Thymus (tissue), 14 donors: ENCODE data around the gene CTSA. TPM values are rescaled to one million over a fixed set of nuclear protein-coding genes. Genes with fewer than 3 reads are reported as not detected.

Experiments
- DNase-seq, 9 donors: peaks; one replicate each; pipeline ENCODE4 v3.0.0-alpha.2; 2013; ENCODE audit warnings: low spot score in 9 of 9, low read depth in 6 of 9, missing footprints in 1 of 9
- H3K27ac ChIP-seq, 2 donors: one replicate each; pipeline ENCODE4 v1.5.1; 2013; ENCODE audit warnings: control low read depth in 1 of 2, low read depth in 1 of 2, low read length in 1 of 2, mild to moderate bottlenecking in 1 of 2, moderate library complexity in 1 of 2
- H3K27me3 ChIP-seq, 2 donors: one replicate each; pipeline ENCODE4 v1.5.1; 2013; ENCODE audit warnings: low read length in 1 of 2; ENCODE audit not compliant: control insufficient read depth in 2 of 2, insufficient read depth in 1 of 2
- H3K36me3 ChIP-seq, 2 donors: one replicate each; pipeline ENCODE4 v1.5.1; 2013; ENCODE audit warnings: low read length in 1 of 2, mild to moderate bottlenecking in 1 of 2, moderate library complexity in 1 of 2; ENCODE audit not compliant: control insufficient read depth in 2 of 2, insufficient read depth in 2 of 2
- H3K4me1 ChIP-seq, 2 donors: one replicate each; pipeline ENCODE4 v1.5.1; 2013; ENCODE audit warnings: low read length in 2 of 2; ENCODE audit not compliant: control insufficient read depth in 2 of 2, insufficient read depth in 2 of 2
- H3K4me3 ChIP-seq, 2 donors: one replicate each; pipeline ENCODE4 v1.5.1; 2013; ENCODE audit warnings: low read length in 2 of 2, control low read depth in 1 of 2, mild to moderate bottlenecking in 1 of 2
- H3K9me3 ChIP-seq, 2 donors: one replicate each; pipeline ENCODE4 v1.5.1; 2013; ENCODE audit warnings: low read length in 1 of 2, mild to moderate bottlenecking in 1 of 2; ENCODE audit not compliant: control insufficient read depth in 2 of 2, insufficient read depth in 1 of 2
- WGBS: extraction: QIAGEN DNeasy Blood & Tissue Kit; methylation state at CpG from one replicate; pipeline ENCODE4 v1.1.7; 2013; 5-methylcytosine and 5-hydroxymethylcytosine counted together
- long read RNA-seq, 10 donors: transcript quantifications; one replicate each; lab custom pipeline, GENCODE V29; 2026
- polyA plus RNA-seq: library from polyadenylated mRNA; stranded (reverse); fragments of 200-250 nt; gene quantifications from one replicate; pipeline ENCODE4 v1.2.3, GENCODE V29; 2013
- total RNA-seq: library from RNA; stranded (reverse); fragments of 120-200 nt; gene quantifications from one replicate; pipeline ENCODE4 v1.2.4, GENCODE V29; 2013
- donor health status: healthy.

Gene CTSA
- total RNA-seq (19.9 TPM), polyA plus RNA-seq (56.0 TPM)
- long read RNA-seq, donor 1, partial matches to known transcripts: 0 of 1 reads
- long read RNA-seq, donor 1, other reads (novel, unspliced or antisense): 0 of 1 reads
- long read RNA-seq, donor 2, transcript CTSA-204 (15 exons, 2,149 nt): major isoform, 7 of 12 reads
- long read RNA-seq, donor 2, transcript CTSA-203 (14 exons, 1,972 nt): minor isoform, 5 of 12 reads
- long read RNA-seq, donor 2, partial matches to known transcripts: 0 of 12 reads
- long read RNA-seq, donor 2, other reads (novel, unspliced or antisense): 0 of 12 reads
- long read RNA-seq, donor 3, transcript CTSA-204 (15 exons, 2,149 nt): major isoform, 11 of 386 reads
- long read RNA-seq, donor 3, partial matches to known transcripts: 370 of 386 reads
- long read RNA-seq, donor 3, other reads (novel, unspliced or antisense): 0 of 386 reads
- long read RNA-seq, donor 4, partial matches to known transcripts: 367 of 375 reads
- long read RNA-seq, donor 4, other reads (novel, unspliced or antisense): 0 of 375 reads
- long read RNA-seq, donor 5, transcript CTSA-204 (15 exons, 2,149 nt): major isoform, 13 of 55 reads
- long read RNA-seq, donor 5, transcript CTSA-207 (2 exons, 2,183 nt): minor isoform, 6 of 55 reads
- long read RNA-seq, donor 5, partial matches to known transcripts: 33 of 55 reads
- long read RNA-seq, donor 5, other reads (novel, unspliced or antisense): 0 of 55 reads
- long read RNA-seq, donor 6, transcript CTSA-204 (15 exons, 2,149 nt): major isoform, 5 of 30 reads
- long read RNA-seq, donor 6, partial matches to known transcripts: 21 of 30 reads
- long read RNA-seq, donor 6, other reads (novel, unspliced or antisense): 0 of 30 reads
- long read RNA-seq, donor 7, transcript CTSA-204 (15 exons, 2,149 nt): major isoform, 6 of 312 reads
- long read RNA-seq, donor 7, partial matches to known transcripts: 204 of 312 reads
- long read RNA-seq, donor 7, other reads (novel, unspliced or antisense): 100 of 312 reads
- long read RNA-seq, donor 8, partial matches to known transcripts: 0 of 3 reads
- long read RNA-seq, donor 8, other reads (novel, unspliced or antisense): 0 of 3 reads
- long read RNA-seq, donor 9, partial matches to known transcripts: 218 of 221 reads
- long read RNA-seq, donor 9, other reads (novel, unspliced or antisense): 0 of 221 reads
- long read RNA-seq, donor 10, transcript CTSA-204 (15 exons, 2,149 nt): major isoform, 10 of 11 reads
- long read RNA-seq, donor 10, partial matches to known transcripts: 0 of 11 reads
- long read RNA-seq, donor 10, other reads (novel, unspliced or antisense): 0 of 11 reads

DNA sequence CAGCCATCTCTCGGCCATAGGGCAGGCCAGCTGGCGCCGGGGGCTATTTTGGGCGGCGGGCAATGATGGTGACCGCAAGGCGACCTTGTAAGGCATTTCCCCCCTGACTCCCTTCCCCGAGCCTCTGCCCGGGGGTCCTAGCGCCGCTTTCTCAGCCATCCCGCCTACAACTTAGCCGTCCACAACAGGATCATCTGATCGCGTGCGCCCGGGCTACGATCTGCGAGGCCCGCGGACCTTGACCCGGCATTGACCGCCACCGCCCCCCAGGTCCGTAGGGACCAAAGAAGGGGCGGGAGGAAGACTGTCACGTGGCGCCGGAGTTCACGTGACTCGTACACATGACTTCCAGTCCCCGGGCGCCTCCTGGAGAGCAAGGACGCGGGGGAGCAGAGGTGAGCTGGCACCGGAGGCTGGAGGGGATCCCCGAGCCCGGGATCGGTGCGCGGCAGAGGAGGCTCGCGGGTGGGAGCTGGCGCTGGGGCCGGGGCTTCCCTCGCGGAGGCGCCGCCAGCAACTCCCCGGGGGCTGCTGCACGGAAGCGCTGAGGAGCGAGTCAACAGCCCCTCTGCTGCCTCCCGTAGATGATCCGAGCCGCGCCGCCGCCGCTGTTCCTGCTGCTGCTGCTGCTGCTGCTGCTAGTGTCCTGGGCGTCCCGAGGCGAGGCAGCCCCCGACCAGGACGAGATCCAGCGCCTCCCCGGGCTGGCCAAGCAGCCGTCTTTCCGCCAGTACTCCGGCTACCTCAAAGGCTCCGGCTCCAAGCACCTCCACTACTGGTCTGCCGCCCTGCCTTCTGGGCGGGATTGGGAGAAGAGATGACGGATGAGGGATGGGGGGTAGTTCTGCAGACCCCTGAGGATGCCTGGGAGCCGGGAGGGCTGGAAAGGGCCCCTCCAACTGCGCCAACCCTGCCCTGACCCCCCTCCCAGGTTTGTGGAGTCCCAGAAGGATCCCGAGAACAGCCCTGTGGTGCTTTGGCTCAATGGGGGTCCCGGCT is at the start of gene CTSA, which contains the start of gene NEURL2:
TSS of gene CTSA (plus strand) at position 351 of the 999 bp plus-strand sequence. CDS start at position 585, 234 bp downstream.
TSS of gene NEURL2 (minus strand) at position 224 of the 999 bp plus-strand sequence. CDS start at position 7, 217 bp downstream.
- 1% methylated on average over 78 of the region's 78 CpGs for WGBS
- H3K27ac ChIP-seq: peak within 1 kb of the TSS; percentile 37 to 72
- H3K4me3 ChIP-seq: peak within 1 kb of the TSS; percentile 69 to 94
- H3K27me3 ChIP-seq: peaks cover 0 to 7% of the 10 kb centered on the region in 2 donors
- H3K9me3 ChIP-seq: no peaks in the 10 kb centered on the region
- peaks cover 14 to 22% of the 10 kb centered on the region in 2 donors for H3K4me1 ChIP-seq
- H3K36me3 ChIP-seq: peaks cover 26 to 33% of the 10 kb centered on the region in 2 donors
- DNase-seq: peak in 8 of 9 donors; percentile 75 to 95 (median 84)

DNA sequence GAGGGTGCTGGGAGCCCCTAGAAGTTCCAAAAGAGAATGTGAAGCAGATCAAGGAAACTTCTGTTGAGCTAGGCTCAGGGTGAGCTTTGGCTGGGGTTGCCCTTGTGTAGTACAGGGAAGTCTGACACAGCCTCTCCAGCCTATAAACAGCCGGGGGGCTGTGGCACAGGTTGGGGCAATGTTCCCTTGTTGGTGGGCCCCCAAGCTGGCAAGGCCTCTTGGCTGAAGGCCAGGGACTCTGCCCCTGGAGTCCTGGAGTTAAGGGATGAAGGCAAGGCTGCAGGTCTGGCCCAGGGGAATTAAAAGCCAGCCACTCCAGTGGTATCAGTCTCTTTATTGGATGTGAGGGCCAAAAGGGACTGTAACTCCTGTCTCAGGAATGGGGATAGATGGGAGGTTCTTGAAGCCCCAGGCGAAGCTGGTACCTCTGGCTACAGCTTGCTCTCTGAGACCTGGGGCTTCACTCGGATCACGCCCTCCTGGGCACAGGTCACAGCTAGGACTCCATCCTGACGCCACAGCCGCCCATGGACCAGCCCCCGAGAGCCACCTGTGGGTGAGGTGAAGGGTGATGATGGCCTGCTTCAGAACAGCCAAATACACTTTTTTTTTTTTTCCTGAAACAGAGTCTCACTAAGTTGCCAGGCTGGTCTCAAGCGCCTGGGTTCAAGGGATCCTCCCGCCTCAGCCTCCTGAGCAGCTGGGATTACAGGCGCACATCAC is 49.6 kb upstream of the CTSA start:
- no peak overlapping the region for H3K27ac ChIP-seq
- no peak overlapping the region for H3K4me3 ChIP-seq
- WGBS: 99% methylated on average over 10 of the region's 10 CpGs
- H3K36me3 ChIP-seq: peaks cover 46 to 57% of the 10 kb centered on the region in 2 donors
- H3K27me3 ChIP-seq: no peaks in the 10 kb centered on the region
- no peaks in the 10 kb centered on the region for H3K4me1 ChIP-seq
- DNase-seq: no peak
- no peaks in the 10 kb centered on the region for H3K9me3 ChIP-seq

DNA sequence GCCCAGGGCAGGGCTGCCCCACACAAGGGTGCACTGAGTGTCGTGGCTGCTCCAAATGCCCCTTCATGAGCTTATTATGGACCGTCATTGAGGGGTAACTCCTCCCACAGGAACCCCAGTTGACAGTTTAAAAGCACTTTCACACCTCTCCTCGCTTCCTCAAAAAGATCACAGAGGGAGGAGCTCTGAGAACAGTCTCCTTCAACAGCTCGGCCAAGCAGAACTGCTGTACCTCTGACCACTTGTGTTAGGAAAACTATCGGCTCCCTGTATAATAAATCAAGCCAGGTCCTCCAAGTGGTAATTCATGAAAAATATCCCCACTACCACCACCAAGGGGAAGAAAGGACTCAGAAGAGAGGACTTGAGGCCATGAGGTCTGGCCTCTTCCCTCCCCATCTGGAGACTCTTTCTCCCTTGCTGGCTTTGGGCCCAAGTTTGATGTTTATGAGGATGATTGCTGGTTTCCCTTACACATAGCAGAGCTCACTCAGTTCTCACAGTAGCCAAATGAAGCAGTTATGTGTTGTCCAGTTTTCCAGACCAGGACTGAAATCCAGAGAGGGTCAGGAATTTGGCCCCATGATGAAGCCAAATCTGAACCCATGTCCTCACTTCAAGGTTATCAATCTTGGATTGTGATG is 48.8 kb upstream of the CTSA start:
- Histone ChIP-seq H3K27me3 (no peaks in the 10 kb centered on the region), H3K4me3 (no peak overlapping the region), H3K9me3 (no peaks in the 10 kb centered on the region), H3K27ac (no peak overlapping the region), H3K36me3 (peaks cover 52 to 63% of the 10 kb centered on the region in 2 donors), H3K4me1 (no peaks in the 10 kb centered on the region)
- DNase-seq: no peak
- 74% methylated on average over 5 of the region's 5 CpGs for WGBS

DNA sequence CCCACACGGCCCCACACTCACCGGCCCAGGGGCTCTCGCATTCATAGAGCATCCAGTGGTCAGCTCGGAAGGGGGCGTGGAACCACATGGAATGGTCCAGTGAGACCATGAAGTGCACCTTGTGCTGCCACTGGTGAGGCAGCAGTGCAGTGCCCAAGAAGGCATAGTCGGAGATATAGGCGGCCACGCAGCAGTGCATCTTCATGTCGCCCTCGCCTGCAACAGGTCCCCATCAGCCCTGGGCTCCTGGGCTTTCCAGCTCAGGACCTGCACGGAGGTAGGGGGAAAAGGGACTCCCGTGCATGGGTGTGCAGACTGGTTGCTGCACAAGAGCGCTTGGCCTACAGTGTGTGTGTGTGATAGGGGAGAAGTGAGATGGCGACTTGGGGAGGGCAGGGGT is 47.6 kb upstream of the CTSA start:
- H3K36me3 ChIP-seq: peaks cover 55 to 74% of the 10 kb centered on the region in 2 donors
- no peak overlapping the region for H3K4me3 ChIP-seq
- no peaks in the 10 kb centered on the region for H3K4me1 ChIP-seq
- no peak for DNase-seq
- H3K27me3 ChIP-seq: no peaks in the 10 kb centered on the region
- H3K9me3 ChIP-seq: no peaks in the 10 kb centered on the region
- no peak overlapping the region for H3K27ac ChIP-seq
- 98% methylated on average over 14 of the region's 14 CpGs for WGBS

DNA sequence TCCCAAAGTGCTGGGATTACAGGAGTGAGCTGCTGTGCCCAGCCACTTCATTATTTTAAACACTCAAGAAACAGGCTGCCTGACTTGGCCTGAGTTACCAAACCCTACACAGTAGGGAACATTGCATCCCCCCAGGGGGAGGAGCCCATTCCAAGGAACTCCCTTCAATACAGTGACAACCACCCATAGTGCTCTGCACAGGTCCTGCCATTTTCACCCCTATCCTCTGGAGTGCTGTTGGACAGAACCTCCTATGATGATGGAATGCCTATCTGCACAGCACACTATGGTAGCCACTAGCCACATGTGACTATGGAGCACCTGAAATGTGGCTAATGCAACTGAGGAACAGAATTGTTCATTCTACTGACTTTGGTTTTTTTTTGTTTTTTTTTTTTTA is 45.7 kb upstream of the CTSA start:
- H3K9me3 ChIP-seq: no peaks in the 10 kb centered on the region
- DNase-seq: no peak
- no peaks in the 10 kb centered on the region for H3K4me1 ChIP-seq
- no peak overlapping the region for H3K4me3 ChIP-seq
- no peaks in the 10 kb centered on the region for H3K27me3 ChIP-seq
- no peak overlapping the region for H3K27ac ChIP-seq
- H3K36me3 ChIP-seq: peaks cover 60 to 76% of the 10 kb centered on the region in 2 donors

DNA sequence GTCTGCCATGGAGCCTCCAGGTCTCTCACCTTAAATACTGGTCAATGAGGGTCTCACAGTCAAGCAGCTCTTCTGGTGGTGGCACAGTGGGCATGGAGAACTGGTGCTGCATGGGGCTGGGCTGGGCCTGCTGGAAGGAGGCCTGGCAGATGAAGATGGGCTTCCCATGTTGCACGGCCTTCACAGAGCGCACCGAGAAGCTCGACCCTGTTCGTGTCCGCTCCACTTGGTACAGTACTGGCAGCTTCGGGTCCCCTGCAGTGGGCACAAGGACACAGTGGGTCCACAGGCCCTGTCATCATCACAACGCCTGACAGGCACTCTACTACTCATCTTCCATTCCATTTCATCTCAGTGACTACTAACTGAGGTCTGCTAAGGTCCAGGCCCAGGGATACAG is 42.7 kb upstream of the CTSA start:
- no peaks in the 10 kb centered on the region for H3K4me1 ChIP-seq
- no peaks in the 10 kb centered on the region for H3K9me3 ChIP-seq
- WGBS: 98% methylated on average over 8 of the region's 8 CpGs
- H3K4me3 ChIP-seq: no peak overlapping the region
- H3K27me3 ChIP-seq: no peaks in the 10 kb centered on the region
- no peak overlapping the region for H3K27ac ChIP-seq
- peaks cover 43 to 58% of the 10 kb centered on the region in 2 donors for H3K36me3 ChIP-seq
- no peak for DNase-seq

DNA sequence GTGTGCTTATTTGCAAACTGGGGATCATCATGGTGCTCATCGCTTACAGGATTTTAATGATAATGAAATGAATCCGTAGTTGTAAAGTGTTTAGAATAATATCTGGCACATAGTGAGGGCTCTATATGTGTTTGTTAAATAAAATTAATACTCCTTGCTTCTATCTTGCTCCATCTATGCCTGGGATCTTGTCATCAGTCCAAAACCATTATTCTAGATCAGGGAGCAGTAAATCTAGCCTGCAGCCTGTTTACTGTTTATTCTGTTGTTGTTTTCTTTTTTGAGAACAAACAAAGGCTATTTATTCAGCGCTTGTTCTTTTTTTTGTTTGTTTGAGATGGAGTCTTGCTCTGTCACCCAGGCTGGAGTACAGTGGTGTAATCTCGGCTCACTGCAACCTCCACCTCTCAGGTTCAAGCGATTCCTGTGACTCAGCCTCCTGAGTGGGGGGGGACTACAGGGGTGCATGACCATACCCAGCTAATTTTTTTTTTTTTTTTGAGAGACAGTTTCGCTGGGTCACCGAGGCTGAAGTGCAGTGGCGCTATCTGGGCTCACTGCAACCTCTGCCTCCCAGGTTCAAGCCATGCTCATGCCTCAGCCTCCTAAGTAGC is 42.1 kb upstream of the CTSA start:
- Histone ChIP-seq H3K4me3 (no peak overlapping the region), H3K4me1 (no peaks in the 10 kb centered on the region), H3K9me3 (no peaks in the 10 kb centered on the region), H3K27ac (no peak overlapping the region), H3K27me3 (no peaks in the 10 kb centered on the region), H3K36me3 (peaks cover 39 to 51% of the 10 kb centered on the region in 2 donors)
- 97% methylated on average over 8 of the region's 8 CpGs for WGBS
- DNase-seq: no peak
